Stimulated activated CD4-positive, alpha-beta T cell treated with anti-CD3 and anti-CD28 coated beads, TNF-alpha, amount 100 ng/mL, for 4 hours (primary cell): ENCODE data around the gene LMO1.

Experiments used
- DNase-seq, 3 experiments: peaks; one replicate each; pipeline ENCODE4 v3.0.0-alpha.2; 2020; ENCODE audit warnings: low read depth in 3 of 3

Gene LMO1

GRCh38 chr11:8263769-8264410 is at the start of gene LMO1:
Gene LMO1 (minus strand): TSS chr11:8263878. CDS start chr11:8263362, 516 bp downstream.
- peak; percentile 46 to 66 (median 57) for DNase-seq

- DNase-seq, result no peak
These were observed 49.3 kb upstream of the LMO1 start for GRCh38 chr11:8312986-8313385.

GRCh38 chr11:8311366-8311765 is 47.7 kb upstream of the LMO1 start:
- DNase-seq, result no peak

- DNase-seq, result no peak
These were observed 47.1 kb upstream of the LMO1 start for GRCh38 chr11:8310743-8311298.

- DNase-seq, result no peak
These were observed 46.2 kb upstream of the LMO1 start for GRCh38 chr11:8309862-8310261.

- no peak for DNase-seq
These were observed 45.6 kb upstream of the LMO1 start for GRCh38 chr11:8309311-8309710.

GRCh38 chr11:8307601-8308000 is 43.9 kb upstream of the LMO1 start:
- no peak for DNase-seq

- no peak for DNase-seq
These were observed 37.9 kb upstream of the LMO1 start for GRCh38 chr11:8301622-8302021.

GRCh38 chr11:8298801-8299786 is 35.4 kb upstream of the LMO1 start:
- no peak for DNase-seq

GRCh38 chr11:8297781-8298440 is 34.2 kb upstream of the LMO1 start:
- DNase-seq, result no peak

GRCh38 chr11:8296872-8297271 is 33.2 kb upstream of the LMO1 start:
- DNase-seq, result no peak

GRCh38 chr11:8296038-8296649 is 32.5 kb upstream of the LMO1 start:
- no peak for DNase-seq

GRCh38 chr11:8294251-8294935 is 30.7 kb upstream of the LMO1 start:
- no peak for DNase-seq

GRCh38 chr11:8293171-8293570 is 29.5 kb upstream of the LMO1 start:
- no peak for DNase-seq

- DNase-seq, result no peak
These were observed 28.7 kb upstream of the LMO1 start for GRCh38 chr11:8292351-8292750.

- no peak for DNase-seq
These were observed 28.0 kb upstream of the LMO1 start for GRCh38 chr11:8291421-8292350.

- no peak for DNase-seq
These were observed 26.6 kb upstream of the LMO1 start for GRCh38 chr11:8290081-8290810.

- no peak for DNase-seq
These were observed 25.8 kb upstream of the LMO1 start for GRCh38 chr11:8289492-8289918.

- no peak for DNase-seq
These were observed 25.3 kb upstream of the LMO1 start for GRCh38 chr11:8288824-8289491.
